Activated CD4-positive, alpha-beta T cell treated with anti-CD3 and anti-CD28 coated beads, Interleukin-2, amount 50 U/mL, for 16 hours (primary cell): ENCODE measurements around the gene COL5A1.
A peak's percentile ranks its signal among the peaks of the same experiment; 100 is the strongest.

Experiments
- DNase-seq: peaks from one replicate; pipeline ENCODE4 v3.0.0-alpha.2; 2020

Gene COL5A1

GRCh38 chr9:134774410-134774809, 132.8 kb downstream of the COL5A1 start:
- no peak for DNase-seq

- no peak for DNase-seq
These were observed 133.7 kb downstream of the COL5A1 start for GRCh38 chr9:134775081-134775951.

GRCh38 chr9:134776080-134776796, 134.6 kb downstream of the COL5A1 start:
- DNase-seq = no peak

GRCh38 chr9:134777153-134777552, 135.6 kb downstream of the COL5A1 start:
- DNase-seq = no peak

GRCh38 chr9:134778156-134778555, 136.6 kb downstream of the COL5A1 start:
- no peak for DNase-seq

GRCh38 chr9:134778841-134779411, 137.3 kb downstream of the COL5A1 start:
- no peak for DNase-seq

- no peak for DNase-seq
These were observed 138.0 kb downstream of the COL5A1 start for GRCh38 chr9:134779640-134780039.

GRCh38 chr9:134781591-134782302, 140.1 kb downstream of the COL5A1 start:
- DNase-seq = peak; percentile 12

- DNase-seq = no peak
These were observed 141.5 kb downstream of the COL5A1 start for GRCh38 chr9:134782921-134783698.

- no peak for DNase-seq
These were observed 142.1 kb downstream of the COL5A1 start for GRCh38 chr9:134783699-134784039.

GRCh38 chr9:134784577-134785305, 143.1 kb downstream of the COL5A1 start:
- DNase-seq = no peak

- DNase-seq = no peak
These were observed 143.9 kb downstream of the COL5A1 start for GRCh38 chr9:134785325-134786108.

- DNase-seq = no peak
These were observed 146.3 kb downstream of the COL5A1 start for GRCh38 chr9:134787601-134788531.

- no peak for DNase-seq
These were observed 147.6 kb downstream of the COL5A1 start for GRCh38 chr9:134789168-134789567.

GRCh38 chr9:134791009-134791408, 149.4 kb downstream of the COL5A1 start:
- no peak for DNase-seq

- DNase-seq = no peak
These were observed 151.0 kb downstream of the COL5A1 start for GRCh38 chr9:134792627-134793026.

GRCh38 chr9:134793288-134794188, 151.9 kb downstream of the COL5A1 start:
- no peak for DNase-seq

GRCh38 chr9:134794663-134795370, 153.2 kb downstream of the COL5A1 start:
- DNase-seq = no peak
